AG04450 (cell line): ENCODE data around the gene BRCA1. TPM values are rescaled to one million over a fixed set of nuclear protein-coding genes. Genes with fewer than 3 reads are reported as not detected.

Experiments used
- CTCF ChIA-PET: fragments of 300-600, 350-600 bp; formaldehyde crosslinking; extraction: SDS; loops from one replicate; lab custom pipeline; 2022; ENCODE audit warnings: antibody characterized with exemption, inconsistent platforms; lab: Charles Lee
- POLR2A ChIA-PET: fragments of 350-600 bp; formaldehyde crosslinking; extraction: SDS; loops from one replicate; lab custom pipeline; 2021; ENCODE audit warnings: antibody characterized with exemption, inconsistent platforms; lab: Yijun Ruan, JAX
- DNase-seq: peaks from one replicate; pipeline ENCODE4 v3.0.0-alpha.2; 2011; ENCODE audit warnings: low read depth, low spot score
- H3K27ac ChIP-seq: one replicate; pipeline ENCODE4 v1.5.1; 2012; ENCODE audit warnings: low read depth, low read length, control low read depth
- H3K27me3 ChIP-seq: one replicate; pipeline ENCODE4 v1.6.0; 2012; ENCODE audit warnings: low read length; ENCODE audit not compliant: control insufficient read depth, insufficient read depth
- H3K4me3 ChIP-seq: 2 replicates; pipeline ENCODE4 v1.5.1; 2011; ENCODE audit warnings: mild to moderate bottlenecking, low read depth, low read length, control low read depth
- H3K9me3 ChIP-seq: 2 replicates; pipeline ENCODE4 v1.5.1; 2012; ENCODE audit warnings: low read length; ENCODE audit not compliant: control insufficient read depth, insufficient read depth
- CTCF ChIP-seq: IDR thresholded peaks from 2 replicates; pipeline ENCODE4 v1.5.1; 2011; ENCODE audit warnings: low read depth, low read length, control low read depth, inconsistent platforms
- polyA plus RNA-seq: library from polyadenylated mRNA; depleted of rRNA; stranded (reverse); fragments of >200 nt; gene quantifications from 2 replicates; pipeline ENCODE4 v1.2.3, GENCODE V29; 2011

BRCA1 gene
- polyA plus RNA-seq, 1 experiment: 8.1 TPM

GRCh38 chr17:43014649-43015542, 110.3 kb downstream of the BRCA1 start:
- Histone ChIP-seq H3K27me3 (no peaks in the 10 kb centered on the region), H3K4me3 (no peak overlapping the region), H3K9me3 (no peaks in the 10 kb centered on the region), H3K27ac (no peak overlapping the region)
- POLR2A ChIA-PET: interaction anchor here (0.6 to 1.0 kb wide), 3 partner anchors 17 to 301 kb away, joined by 3 to 4 read pairs (median 3); partner anchors contain the start of gene RPL27
- no peak for DNase-seq
- no peak for TF ChIP-seq CTCF
- CTCF ChIA-PET: interaction anchor here (0.8 to 1.7 kb wide), 2 partner anchors 17 to 190 kb away, joined by 3 to 5 read pairs; partner anchors contain the start of gene RPL27

- DNase-seq: no peak
These were observed 111.0 kb downstream of the BRCA1 start for GRCh38 chr17:43014020-43014648.

GRCh38 chr17:43013296-43013695, 111.9 kb downstream of the BRCA1 start:
- Histone ChIP-seq H3K9me3 (no peaks in the 10 kb centered on the region), H3K27ac (no peak overlapping the region), H3K4me3 (no peak overlapping the region), H3K27me3 (no peaks in the 10 kb centered on the region)
- DNase-seq: no peak
- no peak for TF ChIP-seq CTCF
- ChIA-PET CTCF (interaction anchor here (1.5 kb wide), 1 partner anchor 11 kb away, joined by 6 read pairs; no protein-coding TSS in a partner anchor), POLR2A (interaction anchor here (0.6 to 2.6 kb wide), 2 partner anchors 15 to 53 kb away, joined by 5 to 10 read pairs; partner anchors contain the start of gene RPL27)

More at GRCh38 chr17:43014020-43014648, 111.0 kb downstream of the BRCA1 start:
- no peaks in the 10 kb centered on the region for H3K9me3 ChIP-seq
- no peak overlapping the region for H3K27ac ChIP-seq
- H3K4me3 ChIP-seq: no peak overlapping the region
- no peak for TF ChIP-seq CTCF
- POLR2A ChIA-PET: interaction anchor here (0.6 to 2.6 kb wide), 2 partner anchors 16 to 52 kb away, joined by 5 to 10 read pairs; partner anchors contain the start of gene RPL27
- CTCF ChIA-PET: interaction anchor here (0.8 to 1.7 kb wide), 2 partner anchors 16 to 189 kb away, joined by 3 to 5 read pairs; partner anchors contain the start of gene RPL27
- H3K27me3 ChIP-seq: no peaks in the 10 kb centered on the region

GRCh38 chr17:43011728-43012472, 113.3 kb downstream of the BRCA1 start:
- TF ChIP-seq CTCF: no peak
- no peak overlapping the region for H3K4me3 ChIP-seq
- H3K27ac ChIP-seq: no peak overlapping the region
- no peaks in the 10 kb centered on the region for H3K27me3 ChIP-seq
- ChIA-PET CTCF (interaction anchor here (1.5 kb wide), 1 partner anchor 13 kb away, joined by 6 read pairs; no protein-coding TSS in a partner anchor), POLR2A (interaction anchor here (2.6 kb wide), 1 partner anchor 14 kb away, joined by 10 read pairs; the partner anchor contains the start of gene RPL27)
- H3K9me3 ChIP-seq: no peaks in the 10 kb centered on the region
- no peak for DNase-seq
